ENCODE data around the gene MVB12B.

The MVB12B gene

DNA sequence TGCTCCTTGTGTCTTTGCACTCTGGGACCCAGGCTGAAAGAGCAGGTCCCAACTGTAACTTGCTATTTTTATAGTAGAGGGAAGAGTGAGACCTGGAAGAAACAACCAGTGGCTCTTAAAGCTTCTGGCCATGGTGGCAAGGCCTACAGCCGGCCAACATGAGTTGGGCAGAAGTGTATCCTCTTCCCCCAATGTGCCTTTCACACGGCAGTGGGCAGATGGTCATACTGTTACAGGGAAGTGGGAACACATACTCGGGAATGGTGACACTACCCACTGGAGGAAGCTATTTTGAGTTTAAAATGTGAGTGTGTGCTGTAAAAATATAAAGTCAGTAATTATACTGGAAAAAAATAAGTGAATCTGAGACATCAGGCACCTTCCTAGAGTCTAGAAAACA, 116.0 kb downstream of the MVB12B start:
- H3K27me3 ChIP-seq (ENCODE audit: control insufficient read depth in 5 of 5, insufficient read depth in 4 of 5, low read length in 5 of 5) = no peaks in the 10 kb centered on the region
- no peak overlapping the region for H3K4me3 ChIP-seq (ENCODE audit: low read depth in 1 of 5, low read length in 5 of 5)
- H3K36me3 ChIP-seq (ENCODE audit: control insufficient read depth in 5 of 5, insufficient read depth in 5 of 5, low read length in 5 of 5) = peaks cover 0 to 7% (median 3%) of the 10 kb centered on the region in 5 donors
- H3K4me1 ChIP-seq (ENCODE audit: control insufficient read depth in 5 of 5, insufficient read depth in 5 of 5, low read length in 5 of 5) = peaks cover 0 to 3% (median 0%) of the 10 kb centered on the region in 5 donors
- no peaks in the 10 kb centered on the region for H3K9me3 ChIP-seq (ENCODE audit: control insufficient read depth in 5 of 5, low read length in 5 of 5)
- no peak overlapping the region for H3K9ac ChIP-seq (ENCODE audit: low read length in 5 of 5)
- no peak overlapping the region for H3K27ac ChIP-seq (ENCODE audit: low read depth, low read length)

DNA sequence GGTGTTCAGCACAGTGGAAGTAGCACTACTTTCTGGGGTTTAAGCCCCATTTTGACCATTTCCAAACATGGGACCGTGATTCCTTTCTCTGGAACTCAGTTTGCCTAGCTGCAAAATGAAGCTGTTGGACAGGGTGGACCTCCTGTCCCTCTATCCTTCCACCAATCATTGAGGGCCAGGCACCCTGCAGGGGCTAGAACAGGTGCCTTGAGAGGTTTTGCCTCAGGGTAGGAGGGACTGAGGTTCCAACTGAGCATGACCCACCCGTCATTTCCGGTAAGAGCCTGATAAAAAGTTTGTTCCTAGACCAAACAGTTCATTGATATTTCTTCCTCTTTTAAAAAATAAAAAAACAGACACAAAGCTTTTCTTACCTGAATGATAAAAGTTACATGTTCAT, 116.5 kb downstream of the MVB12B start:
- no peaks in the 10 kb centered on the region for H3K9me3 ChIP-seq (ENCODE audit: control insufficient read depth in 5 of 5, low read length in 5 of 5)
- H3K4me1 ChIP-seq (ENCODE audit: control insufficient read depth in 5 of 5, insufficient read depth in 5 of 5, low read length in 5 of 5) = peaks cover 0 to 3% (median 0%) of the 10 kb centered on the region in 5 donors
- H3K27ac ChIP-seq (ENCODE audit: low read depth, low read length) = no peak overlapping the region

DNA sequence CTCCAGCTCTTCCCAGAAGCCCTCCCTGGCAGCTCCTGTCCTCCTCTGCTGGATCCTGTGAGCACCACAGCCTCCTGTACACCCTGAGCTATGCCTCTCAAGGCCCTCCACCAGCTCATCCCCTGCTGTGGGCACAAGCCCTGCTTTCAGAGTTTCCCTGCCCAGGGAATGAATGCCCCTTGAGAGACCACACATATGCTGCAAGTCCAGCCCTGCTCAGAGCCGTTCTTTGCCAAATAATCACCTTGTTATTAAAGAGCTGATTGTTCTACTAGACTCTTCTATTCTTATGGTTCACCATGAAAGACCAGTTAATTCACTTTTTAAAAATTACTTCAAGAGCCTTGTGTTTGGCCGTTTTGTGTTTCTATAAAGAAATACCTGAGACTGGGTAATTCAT, 121.5 kb downstream of the MVB12B start:
- Histone ChIP-seq H3K9me3 (ENCODE audit: control insufficient read depth in 5 of 5, low read length in 5 of 5) (no peaks in the 10 kb centered on the region), H3K36me3 (ENCODE audit: control insufficient read depth in 5 of 5, insufficient read depth in 5 of 5, low read length in 5 of 5) (peaks cover 0 to 27% (median 15%) of the 10 kb centered on the region in 5 donors), H3K9ac (ENCODE audit: low read length in 5 of 5) (no peak overlapping the region), H3K27me3 (ENCODE audit: control insufficient read depth in 5 of 5, insufficient read depth in 4 of 5, low read length in 5 of 5) (no peaks in the 10 kb centered on the region), H3K4me3 (ENCODE audit: low read depth in 1 of 5, low read length in 5 of 5) (no peak overlapping the region), H3K4me1 (ENCODE audit: control insufficient read depth in 5 of 5, insufficient read depth in 5 of 5, low read length in 5 of 5) (no peaks in the 10 kb centered on the region), H3K27ac (ENCODE audit: low read depth, low read length) (no peak overlapping the region)

More for the DNA sequence above, 116.5 kb downstream of the MVB12B start:
- Histone ChIP-seq H3K36me3 (ENCODE audit: control insufficient read depth in 5 of 5, insufficient read depth in 5 of 5, low read length in 5 of 5) (peaks cover 0 to 10% (median 4%) of the 10 kb centered on the region in 5 donors), H3K4me3 (ENCODE audit: low read depth in 1 of 5, low read length in 5 of 5) (no peak overlapping the region), H3K27me3 (ENCODE audit: control insufficient read depth in 5 of 5, insufficient read depth in 4 of 5, low read length in 5 of 5) (no peaks in the 10 kb centered on the region), H3K9ac (ENCODE audit: low read length in 5 of 5) (no peak overlapping the region)

DNA sequence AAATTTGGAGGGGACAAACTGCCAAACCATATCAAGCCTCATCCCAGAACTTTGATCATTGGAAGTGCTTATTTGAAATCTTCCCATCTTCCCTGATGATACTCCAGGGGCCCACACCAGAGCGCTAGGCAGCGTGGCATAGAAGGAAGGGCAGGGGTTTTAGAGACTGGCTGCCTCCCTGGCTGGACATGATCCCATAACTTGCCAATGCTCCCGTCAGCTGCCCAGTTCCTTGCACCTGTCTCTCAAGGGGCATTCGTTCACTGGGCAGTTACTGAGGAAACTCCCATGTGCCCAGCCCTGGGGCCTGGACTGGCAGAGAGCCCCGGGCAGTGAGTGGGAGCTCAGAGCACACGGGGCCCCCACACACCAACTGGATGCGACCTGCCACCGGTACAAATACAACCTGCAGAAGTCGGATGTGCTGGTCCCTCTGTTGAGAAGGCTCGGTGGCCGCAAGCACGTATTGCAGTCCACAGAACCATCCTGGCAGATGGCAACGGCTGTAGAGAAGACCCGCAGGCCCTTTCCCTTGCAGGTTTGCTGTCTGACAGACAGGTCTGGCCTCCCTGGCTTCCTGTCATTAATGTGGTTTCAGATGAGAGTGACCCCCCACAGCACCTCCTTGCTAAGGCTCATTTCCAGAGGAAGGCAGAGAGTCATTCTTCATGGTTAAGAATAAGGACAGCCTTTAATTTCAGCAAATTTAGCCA, 122.4 kb downstream of the MVB12B start:
- Histone ChIP-seq H3K9me3 (ENCODE audit: control insufficient read depth in 5 of 5, low read length in 5 of 5) (no peaks in the 10 kb centered on the region), H3K9ac (ENCODE audit: low read length in 5 of 5) (no peak overlapping the region), H3K36me3 (ENCODE audit: control insufficient read depth in 5 of 5, insufficient read depth in 5 of 5, low read length in 5 of 5) (peaks cover 0 to 33% (median 21%) of the 10 kb centered on the region in 5 donors), H3K4me3 (ENCODE audit: low read depth in 1 of 5, low read length in 5 of 5) (no peak overlapping the region), H3K27me3 (ENCODE audit: control insufficient read depth in 5 of 5, insufficient read depth in 4 of 5, low read length in 5 of 5) (no peaks in the 10 kb centered on the region), H3K4me1 (ENCODE audit: control insufficient read depth in 5 of 5, insufficient read depth in 5 of 5, low read length in 5 of 5) (no peaks in the 10 kb centered on the region), H3K27ac (ENCODE audit: low read depth, low read length) (no peak overlapping the region)

DNA sequence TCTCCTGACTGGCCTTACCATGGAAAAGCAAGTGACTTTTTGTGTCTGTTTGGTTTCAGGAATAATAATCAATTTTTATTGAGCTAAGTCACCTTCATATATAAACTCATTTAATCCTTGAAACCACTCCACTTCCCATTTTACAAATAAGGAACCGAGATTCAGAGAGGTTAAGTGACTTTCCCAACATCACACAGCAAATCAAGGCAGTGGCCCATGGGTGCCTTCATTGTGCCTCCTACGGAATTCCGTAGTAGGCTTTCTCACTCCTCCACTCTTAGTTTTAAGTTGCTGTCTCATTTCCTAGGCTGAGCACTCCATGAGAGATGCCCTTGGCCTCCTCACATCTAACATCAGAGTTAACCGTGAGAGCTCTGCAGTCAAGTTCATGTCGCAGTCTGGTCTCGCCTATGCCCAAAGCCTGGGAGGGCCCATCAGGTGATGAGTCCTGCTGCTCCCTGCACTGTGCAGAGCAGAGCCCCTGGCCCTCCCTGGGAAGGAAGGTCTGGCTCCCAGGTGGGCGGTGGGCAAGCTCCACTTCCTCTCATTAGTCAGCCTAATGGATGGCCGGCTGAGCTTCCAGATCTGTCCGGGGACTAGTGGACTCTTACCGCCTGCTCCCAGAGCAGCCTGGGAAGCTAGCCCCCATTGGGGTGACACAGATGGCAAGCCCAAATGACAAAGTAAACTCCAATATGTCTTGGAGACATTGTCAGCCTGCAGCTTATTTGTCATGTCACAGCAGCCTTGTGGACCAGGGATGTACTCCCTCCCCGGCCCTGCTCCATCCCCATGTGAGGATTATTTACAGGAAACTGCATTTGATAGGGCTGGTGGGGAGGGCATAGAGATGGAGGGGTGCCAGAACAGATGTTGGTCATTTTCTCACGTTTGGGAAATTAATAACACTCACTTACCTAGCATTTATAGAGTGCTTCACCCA, 123.4 kb downstream of the MVB12B start:
- no peaks in the 10 kb centered on the region for H3K27me3 ChIP-seq (ENCODE audit: control insufficient read depth in 5 of 5, insufficient read depth in 4 of 5, low read length in 5 of 5)
- H3K4me1 ChIP-seq (ENCODE audit: control insufficient read depth in 5 of 5, insufficient read depth in 5 of 5, low read length in 5 of 5) = no peaks in the 10 kb centered on the region
- peaks cover 0 to 36% (median 21%) of the 10 kb centered on the region in 5 donors for H3K36me3 ChIP-seq (ENCODE audit: control insufficient read depth in 5 of 5, insufficient read depth in 5 of 5, low read length in 5 of 5)
- H3K27ac ChIP-seq (ENCODE audit: low read depth, low read length) = no peak overlapping the region
- H3K9me3 ChIP-seq (ENCODE audit: control insufficient read depth in 5 of 5, low read length in 5 of 5) = no peaks in the 10 kb centered on the region
- H3K4me3 ChIP-seq (ENCODE audit: low read depth in 1 of 5, low read length in 5 of 5) = no peak overlapping the region
- H3K9ac ChIP-seq (ENCODE audit: low read length in 5 of 5) = no peak overlapping the region

DNA sequence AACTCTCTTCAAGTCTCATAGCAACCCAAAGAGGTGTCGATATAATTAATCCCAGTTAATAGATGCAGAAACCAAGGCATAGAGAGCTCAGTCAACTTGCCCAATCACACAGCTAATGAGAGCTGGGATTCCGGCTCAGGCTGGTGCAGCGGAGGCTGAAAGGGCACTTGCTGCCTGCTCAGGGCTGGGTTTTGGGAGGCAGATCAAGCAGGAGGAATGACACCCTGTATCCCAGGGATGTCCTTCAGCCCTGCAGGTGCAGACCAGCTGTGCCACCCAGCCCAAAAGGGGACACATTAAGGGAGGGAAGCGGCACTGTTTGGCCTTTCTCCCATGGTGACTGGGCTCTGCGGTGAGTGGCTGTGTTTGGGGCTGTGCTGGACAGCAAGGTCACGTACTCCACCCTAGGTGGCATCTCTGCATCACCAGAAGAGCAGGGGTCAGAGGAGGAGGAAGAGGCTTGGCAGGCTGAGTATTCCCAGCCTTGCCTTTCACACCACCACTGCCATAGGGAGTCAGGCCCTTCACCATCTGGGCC, 124.1 kb downstream of the MVB12B start:
- peaks cover 0 to 36% (median 21%) of the 10 kb centered on the region in 5 donors for H3K36me3 ChIP-seq (ENCODE audit: control insufficient read depth in 5 of 5, insufficient read depth in 5 of 5, low read length in 5 of 5)
- no peak overlapping the region for H3K27ac ChIP-seq (ENCODE audit: low read depth, low read length)
- H3K9ac ChIP-seq (ENCODE audit: low read length in 5 of 5) = no peak overlapping the region

DNA sequence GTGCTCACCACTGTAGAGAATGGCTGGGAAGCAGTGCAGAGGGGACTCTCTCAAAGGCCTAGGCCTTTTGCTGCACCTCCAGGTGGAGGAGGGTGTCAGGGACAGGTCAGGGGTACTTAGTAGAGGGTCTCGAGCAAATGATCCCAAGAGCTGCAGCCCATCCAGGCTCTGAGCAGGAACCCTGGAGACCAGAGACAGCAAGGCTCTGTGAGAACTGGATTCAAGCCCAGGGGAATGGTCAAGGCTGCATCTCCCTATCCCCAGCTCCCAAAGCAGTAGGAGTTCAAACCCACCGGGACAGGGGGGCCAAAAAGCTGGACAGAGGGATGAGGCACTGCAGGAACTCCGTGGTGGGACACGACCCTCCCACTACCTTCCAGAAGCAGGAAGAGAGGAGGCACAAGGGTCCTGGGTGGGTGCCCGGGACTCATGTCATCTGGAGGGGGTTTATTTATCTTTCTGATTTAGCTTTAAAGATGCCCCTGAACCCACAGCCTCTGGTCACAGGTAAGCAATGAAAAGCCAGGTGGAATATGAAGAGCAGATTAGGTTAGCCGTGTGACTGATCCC, 124.8 kb downstream of the MVB12B start:
- no peak overlapping the region for H3K27ac ChIP-seq (ENCODE audit: low read depth, low read length)
- H3K9me3 ChIP-seq (ENCODE audit: control insufficient read depth in 5 of 5, low read length in 5 of 5) = no peaks in the 10 kb centered on the region
- no peaks in the 10 kb centered on the region for H3K4me1 ChIP-seq (ENCODE audit: control insufficient read depth in 5 of 5, insufficient read depth in 5 of 5, low read length in 5 of 5)
- peaks cover 0 to 36% (median 21%) of the 10 kb centered on the region in 5 donors for H3K36me3 ChIP-seq (ENCODE audit: control insufficient read depth in 5 of 5, insufficient read depth in 5 of 5, low read length in 5 of 5)
- no peak overlapping the region for H3K4me3 ChIP-seq (ENCODE audit: low read depth in 1 of 5, low read length in 5 of 5)
- no peaks in the 10 kb centered on the region for H3K27me3 ChIP-seq (ENCODE audit: control insufficient read depth in 5 of 5, insufficient read depth in 4 of 5, low read length in 5 of 5)
- no peak overlapping the region for H3K9ac ChIP-seq (ENCODE audit: low read length in 5 of 5)

More for the DNA sequence above, 124.1 kb downstream of the MVB12B start:
- H3K4me1 ChIP-seq (ENCODE audit: control insufficient read depth in 5 of 5, insufficient read depth in 5 of 5, low read length in 5 of 5) = no peaks in the 10 kb centered on the region
- H3K4me3 ChIP-seq (ENCODE audit: low read depth in 1 of 5, low read length in 5 of 5) = no peak overlapping the region
- H3K9me3 ChIP-seq (ENCODE audit: control insufficient read depth in 5 of 5, low read length in 5 of 5) = no peaks in the 10 kb centered on the region
- no peaks in the 10 kb centered on the region for H3K27me3 ChIP-seq (ENCODE audit: control insufficient read depth in 5 of 5, insufficient read depth in 4 of 5, low read length in 5 of 5)

DNA sequence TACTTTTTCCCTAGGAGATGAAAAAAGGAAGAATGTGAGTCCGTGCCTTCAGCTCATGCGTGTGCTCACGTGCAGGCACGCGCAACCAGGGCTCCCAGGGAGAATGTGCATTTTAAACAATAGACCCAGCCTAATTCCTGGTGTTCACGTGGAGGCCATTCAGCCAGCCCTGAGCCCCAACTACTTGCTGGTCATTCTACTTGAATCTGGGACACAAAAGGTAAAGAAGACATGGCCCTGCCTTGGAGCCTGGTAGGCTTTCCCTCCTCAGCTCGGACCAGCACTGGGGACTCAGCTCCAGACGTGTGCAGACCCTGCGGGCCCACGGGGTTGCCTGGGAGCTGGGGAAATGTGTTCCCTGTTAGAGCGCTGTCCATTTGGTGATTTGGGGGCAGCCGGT, 125.5 kb downstream of the MVB12B start:
- Histone ChIP-seq H3K36me3 (ENCODE audit: control insufficient read depth in 5 of 5, insufficient read depth in 5 of 5, low read length in 5 of 5) (peaks cover 0 to 36% (median 21%) of the 10 kb centered on the region in 5 donors), H3K9me3 (ENCODE audit: control insufficient read depth in 5 of 5, low read length in 5 of 5) (no peaks in the 10 kb centered on the region), H3K9ac (ENCODE audit: low read length in 5 of 5) (no peak overlapping the region), H3K27me3 (ENCODE audit: control insufficient read depth in 5 of 5, insufficient read depth in 4 of 5, low read length in 5 of 5) (no peaks in the 10 kb centered on the region), H3K4me1 (ENCODE audit: control insufficient read depth in 5 of 5, insufficient read depth in 5 of 5, low read length in 5 of 5) (no peaks in the 10 kb centered on the region), H3K27ac (ENCODE audit: low read depth, low read length) (no peak overlapping the region), H3K4me3 (ENCODE audit: low read depth in 1 of 5, low read length in 5 of 5) (no peak overlapping the region)

DNA sequence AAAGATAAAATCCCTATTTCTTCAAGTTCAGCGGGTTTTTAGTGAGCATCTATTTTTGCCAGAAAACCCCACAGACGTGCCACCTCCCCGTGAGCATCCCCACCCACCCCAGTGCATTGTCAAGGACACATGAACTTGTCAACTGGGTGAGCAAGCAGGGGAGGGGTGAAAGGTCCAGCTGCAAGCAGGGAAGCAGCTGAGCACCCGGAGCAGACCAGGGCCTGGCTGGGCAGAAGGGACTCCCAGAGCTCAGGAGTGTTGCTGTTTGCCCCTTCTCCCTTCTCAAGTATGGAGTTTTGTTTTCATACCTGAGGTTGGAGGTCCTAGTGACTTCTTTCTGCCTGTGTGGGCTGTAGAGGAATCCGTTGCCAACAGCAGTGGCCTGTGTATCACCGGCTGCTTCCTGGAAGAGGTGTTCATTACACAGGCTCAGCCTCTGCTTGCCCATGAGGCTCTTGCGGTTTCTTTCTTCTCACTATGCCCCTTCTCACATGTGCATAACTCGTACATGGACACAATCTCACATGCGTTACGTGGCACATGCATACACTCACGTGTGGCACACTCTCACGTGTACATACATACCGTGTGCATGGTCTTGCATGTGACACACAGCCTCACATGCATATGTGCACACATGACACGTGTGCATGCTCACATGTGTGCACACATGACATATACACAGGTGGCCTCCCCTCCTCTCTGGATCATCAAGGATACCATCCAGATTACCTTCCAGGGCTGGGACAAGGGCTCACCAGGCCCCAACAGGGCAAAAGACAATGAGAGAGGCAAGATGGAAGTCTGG, 126.7 kb downstream of the MVB12B start:
- Histone ChIP-seq H3K4me1 (ENCODE audit: control insufficient read depth in 5 of 5, insufficient read depth in 5 of 5, low read length in 5 of 5) (no peaks in the 10 kb centered on the region), H3K9me3 (ENCODE audit: control insufficient read depth in 5 of 5, low read length in 5 of 5) (no peaks in the 10 kb centered on the region), H3K27ac (ENCODE audit: low read depth, low read length) (no peak overlapping the region), H3K27me3 (ENCODE audit: control insufficient read depth in 5 of 5, insufficient read depth in 4 of 5, low read length in 5 of 5) (no peaks in the 10 kb centered on the region), H3K4me3 (ENCODE audit: low read depth in 1 of 5, low read length in 5 of 5) (no peak overlapping the region), H3K9ac (ENCODE audit: low read length in 5 of 5) (no peak overlapping the region), H3K36me3 (ENCODE audit: control insufficient read depth in 5 of 5, insufficient read depth in 5 of 5, low read length in 5 of 5) (peaks cover 0 to 32% (median 17%) of the 10 kb centered on the region in 5 donors)
